ENCODE measurements around the gene IER3. TPM values are rescaled to one million over a fixed set of nuclear protein-coding genes. Genes with fewer than 3 reads are reported as not detected.

IER3 gene
- total and polyA plus RNA-seq, 8 donors, result 16.5 to 187 (median 113) TPM

DNA sequence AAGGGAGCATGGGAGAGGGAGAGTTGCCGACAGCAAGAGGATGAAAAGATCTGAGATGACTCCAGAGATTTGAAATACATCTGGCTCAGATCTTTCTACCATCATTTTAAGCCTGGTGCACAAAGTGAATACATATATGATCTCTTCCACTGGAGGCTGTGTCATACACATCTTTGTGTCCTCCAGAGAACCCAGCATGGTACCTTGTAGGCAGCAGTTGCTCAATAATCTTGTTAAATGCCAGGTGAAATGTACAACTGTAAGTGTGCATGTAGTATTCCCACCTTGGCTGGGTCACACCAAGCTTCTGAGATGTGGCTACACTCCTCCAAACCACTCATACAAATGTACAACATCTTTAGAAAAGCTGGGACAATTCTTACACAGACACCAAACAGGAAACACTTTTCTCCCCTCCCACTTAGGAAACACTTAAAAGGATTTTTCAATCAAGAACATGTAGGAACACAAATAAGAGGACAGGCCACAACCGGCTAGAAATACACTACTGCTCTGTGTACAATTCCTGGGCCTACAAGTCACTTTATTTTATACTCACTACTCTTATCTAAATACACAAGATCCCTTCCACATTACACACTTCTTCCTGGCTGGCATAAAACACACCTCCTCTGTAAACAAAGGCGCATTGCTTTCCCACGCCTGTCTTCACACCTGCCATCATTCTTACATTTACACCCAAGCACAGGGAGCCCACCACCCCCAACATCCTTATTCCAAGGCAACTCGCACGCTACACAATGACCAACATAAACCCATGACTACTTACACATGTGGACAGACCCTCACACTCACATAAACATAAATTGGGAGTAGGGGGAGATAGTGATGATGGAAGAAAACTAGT is 3.8 kb upstream of the IER3 start:
- H3K36me3 ChIP-seq, result no peaks in the 10 kb centered on the region
- H3K27me3 ChIP-seq, result no peaks in the 10 kb centered on the region
- peaks cover 37 to 87% (median 74%) of the 10 kb centered on the region in 4 donors for H3K4me1 ChIP-seq
- H3K9me3 ChIP-seq, result no peaks in the 10 kb centered on the region
- TF ChIP-seq POLR2AphosphoS5 (IDR thresholded peaks at IDR 0.05) (peak in 2 of 3 donors; percentile 72 to 74), EP300 (IDR thresholded peaks at IDR 0.05) (no peak), CTCF (IDR thresholded peaks at IDR 0.05) (no peak)
- peak; percentile 50 to 74 for DNase-seq
- WGBS, 5 donors, result 36 to 50% (median 44%) methylated on average over 6 of the region's 6 CpGs
- intact Hi-C loops (cut with DNase I; ENCODE audit: low total_unique reads), result loop anchor here (10.0 kb wide), 1 partner anchor 77 kb away; no protein-coding TSS in a partner anchor
- H3K27ac ChIP-seq, result peak overlapping the region; percentile 82 to 96 (median 92)
- H3K4me3 ChIP-seq, result peak overlapping the region in 1 of 4 donors; percentile 4

DNA sequence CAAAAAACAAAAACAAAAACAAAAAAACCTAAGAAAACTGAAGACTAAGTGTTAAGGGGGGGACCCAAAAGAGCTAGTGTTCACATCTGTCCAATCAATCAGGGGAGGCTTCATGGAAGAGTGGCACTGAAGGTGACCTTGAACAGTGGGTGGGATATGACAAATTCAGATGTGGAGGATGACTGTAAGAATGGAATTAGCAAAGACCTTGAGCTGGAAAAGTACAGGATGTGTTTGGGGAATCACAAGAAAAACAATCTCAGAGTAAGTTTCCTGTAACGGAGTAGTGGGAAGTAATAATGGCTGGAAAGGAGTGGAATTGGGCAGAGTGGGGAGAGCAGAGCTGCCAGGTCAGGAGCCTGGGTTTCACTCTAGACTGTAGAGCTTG is 2.9 kb upstream of the IER3 start:
- no peak for DNase-seq
- TF ChIP-seq POLR2A (IDR thresholded peaks at IDR 0.05) (no peak), POLR2AphosphoS5 (IDR thresholded peaks at IDR 0.05) (no peak), CTCF (IDR thresholded peaks at IDR 0.05) (no peak), EP300 (IDR thresholded peaks at IDR 0.05) (no peak)
- 53 to 86% (median 78%) methylated on average over 1 of the region's 1 CpG for WGBS, 5 donors
- Histone ChIP-seq H3K36me3 (no peaks in the 10 kb centered on the region), H3K4me3 (no peak overlapping the region), H3K27ac (peak overlapping the region; percentile 82 to 96 (median 91)), H3K4me1 (peaks cover 37 to 80% (median 66%) of the 10 kb centered on the region in 4 donors), H3K27me3 (no peaks in the 10 kb centered on the region), H3K9me3 (no peaks in the 10 kb centered on the region)
- intact Hi-C loops (cut with DNase I; ENCODE audit: low total_unique reads), result loop anchor here (10.0 kb wide), 1 partner anchor 78 kb away; no protein-coding TSS in a partner anchor

DNA sequence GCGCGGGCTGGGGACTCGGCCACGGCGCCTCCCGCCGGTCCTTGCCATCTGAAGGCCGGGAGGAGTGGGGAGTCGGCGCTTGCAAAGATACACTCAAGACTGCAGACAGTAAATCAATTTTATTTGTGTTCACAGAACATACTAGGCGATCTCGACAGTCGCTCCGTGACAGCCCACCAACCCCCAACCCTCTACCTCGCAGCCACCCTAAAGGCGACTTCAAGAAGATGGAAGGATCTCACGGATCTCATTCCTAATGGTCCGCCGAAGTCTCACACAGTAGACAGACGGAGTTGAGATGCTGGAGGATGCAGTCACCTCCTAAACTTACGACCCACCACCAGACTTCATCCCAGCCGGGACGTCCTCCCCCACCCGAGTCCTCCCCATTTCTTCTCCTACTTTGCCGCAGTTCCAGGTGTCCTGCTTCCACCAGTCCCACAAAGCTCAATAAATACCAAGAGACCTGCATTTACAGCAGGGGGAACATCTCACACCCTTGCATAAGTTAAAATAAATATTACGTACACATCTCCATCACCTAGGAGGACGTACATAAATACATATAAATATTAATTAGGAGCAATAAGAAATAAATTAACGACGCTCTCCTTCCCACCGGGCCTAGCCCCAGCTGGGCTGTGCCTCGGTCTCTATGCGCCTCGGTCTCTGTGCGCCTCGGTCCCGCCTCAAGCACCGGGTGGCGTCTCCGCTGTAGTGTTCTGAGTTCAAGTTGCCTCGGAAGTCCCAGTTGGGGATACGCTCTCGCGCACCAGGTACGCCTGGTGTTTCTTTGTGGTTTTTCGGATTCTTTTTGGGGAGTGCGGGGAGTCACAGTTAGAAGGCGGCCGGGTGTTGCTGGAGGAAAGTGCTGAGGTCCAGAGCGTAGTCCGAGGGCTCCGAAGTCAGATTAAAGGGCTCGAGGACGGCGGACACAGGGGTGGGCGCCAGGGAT is 971 bp downstream of the IER3 start:
- Histone ChIP-seq H3K27me3 (no peaks in the 10 kb centered on the region), H3K9me3 (no peaks in the 10 kb centered on the region), H3K4me3 (peak overlapping the region; percentile 58 to 87 (median 72)), H3K36me3 (peaks cover 18 to 30% (median 28%) of the 10 kb centered on the region in 4 donors), H3K27ac (peak overlapping the region; percentile 89 to 99 (median 96)), H3K4me1 (peaks cover 34 to 78% (median 73%) of the 10 kb centered on the region in 4 donors)
- TF ChIP-seq EP300 (IDR thresholded peaks at IDR 0.05) (no peak), POLR2AphosphoS5 (IDR thresholded peaks at IDR 0.05) (peak in 1 of 3 donors; percentile 0), POLR2A (IDR thresholded peaks at IDR 0.05) (no peak), CTCF (IDR thresholded peaks at IDR 0.05) (no peak)
- DNase-seq, result peak in 1 of 2 donors; percentile 67
- WGBS, 5 donors, result 2 to 6% (median 4%) methylated on average over 53 to 55 of the region's 55 CpGs
- intact Hi-C loops (cut with DNase I; ENCODE audit: low total_unique reads), result loop anchor here (10.0 kb wide), 1 partner anchor 81 kb away; no protein-coding TSS in a partner anchor

Measured in stomach (tissue), 9 donors.